OCI-LY3 (cell line): ENCODE data around the gene SMIM3.
"Not testable (repeated sequence)": the region's sequence is repeated elsewhere in the genome, so short reads cannot be mapped to it uniquely, and the experiment has no call there.

Source experiments
- H2AFZ ChIP-seq: fragments of 200-600, 300-600 bp; shearing (Covaris generic); 2 replicates; pipeline ENCODE4 v1.6.0; 2014; ENCODE audit warnings: antibody characterized with exemption, low read depth, low read length
- H3K27ac ChIP-seq: fragments of 200-600, 300-600 bp; sonication (generic); 2 replicates; pipeline ENCODE4 v1.5.1; 2014; ENCODE audit warnings: mild to moderate bottlenecking, low read length, moderate library complexity, mixed read lengths
- H3K27me3 ChIP-seq: fragments of 200-600, 300-600 bp; sonication (generic); 2 replicates; pipeline ENCODE4 v1.6.1; 2014; ENCODE audit warnings: low read depth, low read length, mixed read lengths
- H3K36me3 ChIP-seq: fragments of 200-600, 300-600 bp; sonication (generic); replicated peaks from 2 replicates; pipeline ENCODE3; 2014; ENCODE audit warnings: low read depth, low read length, mixed read lengths
- H3K4me1 ChIP-seq: fragments of 300-600, 200-600 bp; sonication (generic); 2 replicates; pipeline ENCODE4 v1.6.1; 2014; ENCODE audit warnings: low read length, mixed read lengths
- H3K4me2 ChIP-seq: fragments of 200-600, 300-600 bp; sonication (generic); 2 replicates; pipeline ENCODE4 v1.6.1; 2014; ENCODE audit warnings: low read length, mixed read lengths
- H3K4me3 ChIP-seq: fragments of 300-600, 200-600 bp; sonication (generic); 2 replicates; pipeline ENCODE4 v1.5.1; 2014; ENCODE audit warnings: antibody characterized with exemption, mild to moderate bottlenecking, low read length, moderate library complexity
- H3K79me2 ChIP-seq: fragments of 300-600, 200-600 bp; shearing (Covaris generic); 2 replicates; pipeline ENCODE4 v1.6.1; 2014; ENCODE audit warnings: mild to moderate bottlenecking, low read length, mixed read lengths
- H3K9ac ChIP-seq: fragments of 300-600, 200-600 bp; shearing (Covaris generic); 2 replicates; pipeline ENCODE4 v1.6.0; 2014; ENCODE audit warnings: mild to moderate bottlenecking, low read length, moderate library complexity
- H3K9me3 ChIP-seq: fragments of 200-600, 300-600 bp; shearing (Covaris generic); 2 replicates; pipeline ENCODE4 v1.6.1; 2014; ENCODE audit warnings: low read length, mixed read lengths; ENCODE audit not compliant: insufficient read depth
- H4K20me1 ChIP-seq: fragments of 200-600, 300-600 bp; sonication (generic); 2 replicates; pipeline ENCODE4 v1.6.1; 2016; ENCODE audit warnings: low read length, mixed read lengths; ENCODE audit not compliant: insufficient read depth
- EZH2phosphoT487 ChIP-seq: fragments of 200-600 bp; shearing (Covaris generic); IDR thresholded peaks from 2 replicates; pipeline ENCODE4 v1.6.1; 2018; ENCODE audit warnings: antibody characterized with exemption, mixed run types, low read depth
- TF ChIP-seq, protein P1 (sequence below): fragments of 200-600, 300-600 bp; sonication (generic); IDR thresholded peaks from 2 replicates; pipeline ENCODE4 v1.5.1; 2014; ENCODE audit warnings: antibody characterized with exemption, low read length, low read depth

Gene SMIM3

DNA sequence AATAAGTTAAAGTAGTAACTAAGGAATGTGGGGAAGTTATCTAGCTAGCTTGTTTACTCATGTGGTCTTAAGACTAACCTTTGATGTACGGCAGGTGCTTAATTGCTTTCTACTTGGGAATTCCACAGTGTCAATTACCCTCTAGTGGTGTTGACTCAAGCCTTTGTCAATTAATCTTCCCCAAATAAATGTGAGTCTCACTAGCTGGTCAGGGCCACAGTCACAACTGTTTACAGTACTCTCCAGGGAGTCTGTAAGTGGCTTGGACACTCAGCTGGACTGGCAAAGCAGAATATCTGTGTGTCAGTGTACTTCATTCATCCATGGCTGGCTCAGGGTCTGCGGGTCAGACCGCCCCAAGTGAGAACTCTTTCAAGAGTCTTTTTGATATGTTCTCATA is 30.8 kb downstream of the SMIM3 start:
- Histone ChIP-seq H3K9ac (no peak overlapping the region), H3K4me1 (no peaks in the 10 kb centered on the region), H3K36me3 (no peaks in the 10 kb centered on the region), H2AFZ (no peak overlapping the region), H3K79me2 (no peaks in the 10 kb centered on the region), H3K4me3 (no peak overlapping the region), H3K27me3 (peaks cover 7% of the 10 kb centered on the region), H3K4me2 (no peak overlapping the region), H4K20me1 (no peaks in the 10 kb centered on the region), H3K27ac (no peak overlapping the region), H3K9me3 (no peaks in the 10 kb centered on the region)
- TF ChIP-seq EZH2phosphoT487, result no peak
- TF ChIP-seq, protein P1, sequence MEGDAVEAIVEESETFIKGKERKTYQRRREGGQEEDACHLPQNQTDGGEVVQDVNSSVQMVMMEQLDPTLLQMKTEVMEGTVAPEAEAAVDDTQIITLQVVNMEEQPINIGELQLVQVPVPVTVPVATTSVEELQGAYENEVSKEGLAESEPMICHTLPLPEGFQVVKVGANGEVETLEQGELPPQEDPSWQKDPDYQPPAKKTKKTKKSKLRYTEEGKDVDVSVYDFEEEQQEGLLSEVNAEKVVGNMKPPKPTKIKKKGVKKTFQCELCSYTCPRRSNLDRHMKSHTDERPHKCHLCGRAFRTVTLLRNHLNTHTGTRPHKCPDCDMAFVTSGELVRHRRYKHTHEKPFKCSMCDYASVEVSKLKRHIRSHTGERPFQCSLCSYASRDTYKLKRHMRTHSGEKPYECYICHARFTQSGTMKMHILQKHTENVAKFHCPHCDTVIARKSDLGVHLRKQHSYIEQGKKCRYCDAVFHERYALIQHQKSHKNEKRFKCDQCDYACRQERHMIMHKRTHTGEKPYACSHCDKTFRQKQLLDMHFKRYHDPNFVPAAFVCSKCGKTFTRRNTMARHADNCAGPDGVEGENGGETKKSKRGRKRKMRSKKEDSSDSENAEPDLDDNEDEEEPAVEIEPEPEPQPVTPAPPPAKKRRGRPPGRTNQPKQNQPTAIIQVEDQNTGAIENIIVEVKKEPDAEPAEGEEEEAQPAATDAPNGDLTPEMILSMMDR, result no peak

- no peak overlapping the region for H3K4me2 ChIP-seq
- TF ChIP-seq, protein P1, result no peak
- no peak for TF ChIP-seq EZH2phosphoT487
- H3K27me3 ChIP-seq, result no peaks in the 10 kb centered on the region
- H2AFZ ChIP-seq, result no peak overlapping the region
- no peak overlapping the region for H3K4me3 ChIP-seq
- H4K20me1 ChIP-seq, result no peaks in the 10 kb centered on the region
- no peaks in the 10 kb centered on the region for H3K9me3 ChIP-seq
- no peaks in the 10 kb centered on the region for H3K36me3 ChIP-seq
- no peak overlapping the region for H3K27ac ChIP-seq
- H3K79me2 ChIP-seq, result no peaks in the 10 kb centered on the region
- H3K9ac ChIP-seq, result no peak overlapping the region
- no peaks in the 10 kb centered on the region for H3K4me1 ChIP-seq
Measured at GRCh38 chr5:150815010-150815409, 36.5 kb downstream of the SMIM3 start.

DNA sequence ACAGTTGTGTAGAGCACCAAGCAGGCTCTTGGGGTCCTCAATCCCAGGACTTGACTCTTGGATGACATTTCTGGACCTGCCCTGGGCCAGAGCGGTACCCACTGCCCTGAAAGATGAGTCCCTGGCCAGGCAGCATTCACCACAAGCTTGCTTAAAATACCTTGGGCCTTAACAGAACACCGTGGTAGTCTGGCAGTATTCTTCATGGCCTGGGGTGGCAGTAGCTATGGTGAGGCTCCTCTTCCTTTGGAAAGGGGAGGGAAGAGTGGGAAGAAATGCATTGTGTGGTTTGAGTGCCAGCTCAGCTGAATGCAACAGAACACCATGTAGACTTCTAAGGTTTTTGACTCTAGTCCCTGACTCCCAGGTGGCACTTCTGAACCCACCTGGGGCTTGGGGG is 38.4 kb downstream of the SMIM3 start:
- H3K9ac ChIP-seq, result no peak overlapping the region
- H3K27ac ChIP-seq, result no peak overlapping the region
- H3K4me1 ChIP-seq, result no peaks in the 10 kb centered on the region
- H2AFZ ChIP-seq, result no peak overlapping the region
- no peaks in the 10 kb centered on the region for H3K27me3 ChIP-seq
- H3K36me3 ChIP-seq, result no peaks in the 10 kb centered on the region
- TF ChIP-seq, protein P1, result no peak
- no peak for TF ChIP-seq EZH2phosphoT487
- no peaks in the 10 kb centered on the region for H3K9me3 ChIP-seq
- no peak overlapping the region for H3K4me2 ChIP-seq
- H4K20me1 ChIP-seq, result no peaks in the 10 kb centered on the region
- H3K79me2 ChIP-seq, result no peaks in the 10 kb centered on the region
- no peak overlapping the region for H3K4me3 ChIP-seq

GRCh38 chr5:150829744-150830143 is 51.2 kb downstream of the SMIM3 start:
- Histone ChIP-seq H3K9me3 (no peaks in the 10 kb centered on the region), H3K4me3 (no peak overlapping the region)

GRCh38 chr5:150831821-150832220 is 53.3 kb downstream of the SMIM3 start:
- not testable (repeated sequence) for H2AFZ ChIP-seq, H3K4me3 ChIP-seq, H3K27me3 ChIP-seq, H3K27ac ChIP-seq, H3K9me3 ChIP-seq, H3K36me3 ChIP-seq, H4K20me1 ChIP-seq, H3K9ac ChIP-seq, H3K79me2 ChIP-seq, H3K4me2 ChIP-seq, H3K4me1 ChIP-seq

More at GRCh38 chr5:150829744-150830143, 51.2 kb downstream of the SMIM3 start:
- Histone ChIP-seq H3K27me3 (no peaks in the 10 kb centered on the region), H3K4me2 (no peak overlapping the region), H3K79me2 (no peaks in the 10 kb centered on the region), H2AFZ (no peak overlapping the region), H3K27ac (no peak overlapping the region), H3K9ac (no peak overlapping the region), H3K36me3 (no peaks in the 10 kb centered on the region), H3K4me1 (no peaks in the 10 kb centered on the region), H4K20me1 (no peaks in the 10 kb centered on the region)
- no peak for TF ChIP-seq EZH2phosphoT487
- TF ChIP-seq, protein P1, result no peak
